Muscle layer of duodenum (tissue), 2 donors: ENCODE data around the gene CDH23.

Experiments used
- H3K27ac ChIP-seq: one replicate; pipeline ENCODE4 v1.7.0; 2013; ENCODE audit warnings: mild to moderate bottlenecking, low read length
- H3K27me3 ChIP-seq: one replicate; pipeline ENCODE4 v1.7.0; 2013; ENCODE audit warnings: low read depth, mild to moderate bottlenecking, control low read depth, low read length
- H3K36me3 ChIP-seq, 2 donors: one replicate each; pipeline ENCODE4 v1.7.0; 2013; ENCODE audit warnings: low read length in 2 of 2, control low read depth in 1 of 2, mild to moderate bottlenecking in 1 of 2; ENCODE audit not compliant: insufficient read depth in 2 of 2, control insufficient read depth in 1 of 2
- H3K4me1 ChIP-seq, 2 donors: one replicate each; pipeline ENCODE4 v1.7.0; 2013; ENCODE audit warnings: low read length in 2 of 2, mild to moderate bottlenecking in 2 of 2, control low read depth in 1 of 2, moderate library complexity in 1 of 2; ENCODE audit not compliant: insufficient read depth in 2 of 2, control insufficient read depth in 1 of 2
- H3K4me3 ChIP-seq, 2 donors: one replicate each; pipeline ENCODE4 v1.7.0; 2013; ENCODE audit warnings: low read length in 2 of 2, low read depth in 1 of 2, mild to moderate bottlenecking in 1 of 2
- H3K9me3 ChIP-seq, 2 donors: one replicate each; pipeline ENCODE4 v1.7.0; 2013; ENCODE audit warnings: low read length in 2 of 2, control low read depth in 1 of 2, mild to moderate bottlenecking in 1 of 2; ENCODE audit not compliant: control insufficient read depth in 1 of 2
- donor health status: healthy.

The CDH23 gene

GRCh38 chr10:71701496-71702132, 304.9 kb downstream of the CDH23 start:
- Histone ChIP-seq H3K4me3 (no peak overlapping the region), H3K27ac (no peak overlapping the region), H3K27me3 (no peaks in the 10 kb centered on the region), H3K36me3 (no peaks in the 10 kb centered on the region), H3K4me1 (peaks cover 0 to 7% of the 10 kb centered on the region in 2 donors), H3K9me3 (no peaks in the 10 kb centered on the region)

- Histone ChIP-seq H3K27ac (no peak overlapping the region), H3K27me3 (no peaks in the 10 kb centered on the region), H3K9me3 (no peaks in the 10 kb centered on the region), H3K4me1 (peaks cover 0 to 8% of the 10 kb centered on the region in 2 donors), H3K4me3 (no peak overlapping the region), H3K36me3 (no peaks in the 10 kb centered on the region)
These were observed 306.9 kb downstream of the CDH23 start for GRCh38 chr10:71703577-71703976.

GRCh38 chr10:71704816-71705215, 308.1 kb downstream of the CDH23 start:
- Histone ChIP-seq H3K4me3 (no peak overlapping the region), H3K4me1 (peaks cover 0 to 12% of the 10 kb centered on the region in 2 donors), H3K36me3 (no peaks in the 10 kb centered on the region), H3K27ac (no peak overlapping the region), H3K27me3 (no peaks in the 10 kb centered on the region), H3K9me3 (no peaks in the 10 kb centered on the region)

- no peaks in the 10 kb centered on the region for H3K9me3 ChIP-seq
- H3K36me3 ChIP-seq = no peaks in the 10 kb centered on the region
- H3K27ac ChIP-seq = no peak overlapping the region
- peaks cover 0 to 12% of the 10 kb centered on the region in 2 donors for H3K4me1 ChIP-seq
- no peak overlapping the region for H3K4me3 ChIP-seq
- no peaks in the 10 kb centered on the region for H3K27me3 ChIP-seq
These were observed 308.9 kb downstream of the CDH23 start for GRCh38 chr10:71705582-71705981.

GRCh38 chr10:71706216-71707121, 309.7 kb downstream of the CDH23 start:
- H3K36me3 ChIP-seq = no peaks in the 10 kb centered on the region
- H3K4me3 ChIP-seq = no peak overlapping the region
- peaks cover 0 to 12% of the 10 kb centered on the region in 2 donors for H3K4me1 ChIP-seq
- no peak overlapping the region for H3K27ac ChIP-seq
- H3K9me3 ChIP-seq = no peaks in the 10 kb centered on the region
- H3K27me3 ChIP-seq = no peaks in the 10 kb centered on the region

GRCh38 chr10:71707240-71707789, 310.6 kb downstream of the CDH23 start:
- Histone ChIP-seq H3K36me3 (no peaks in the 10 kb centered on the region), H3K27me3 (no peaks in the 10 kb centered on the region), H3K4me3 (no peak overlapping the region), H3K9me3 (no peaks in the 10 kb centered on the region), H3K27ac (no peak overlapping the region), H3K4me1 (peaks cover 0 to 12% of the 10 kb centered on the region in 2 donors)

- Histone ChIP-seq H3K4me3 (no peak overlapping the region), H3K9me3 (no peaks in the 10 kb centered on the region), H3K27me3 (no peaks in the 10 kb centered on the region), H3K4me1 (peaks cover 8 to 19% of the 10 kb centered on the region in 2 donors), H3K27ac (no peak overlapping the region), H3K36me3 (no peaks in the 10 kb centered on the region)
These were observed 311.6 kb downstream of the CDH23 start for GRCh38 chr10:71708301-71708703.

GRCh38 chr10:71708897-71709882, 312.5 kb downstream of the CDH23 start:
- Histone ChIP-seq H3K4me1 (peaks cover 16 to 28% of the 10 kb centered on the region in 2 donors), H3K4me3 (no peak overlapping the region), H3K27ac (no peak overlapping the region), H3K9me3 (no peaks in the 10 kb centered on the region), H3K36me3 (no peaks in the 10 kb centered on the region), H3K27me3 (no peaks in the 10 kb centered on the region)

GRCh38 chr10:71710519-71710918, 313.8 kb downstream of the CDH23 start:
- Histone ChIP-seq H3K36me3 (no peaks in the 10 kb centered on the region), H3K4me3 (no peak overlapping the region), H3K4me1 (peaks cover 24 to 42% of the 10 kb centered on the region in 2 donors), H3K27ac (no peak overlapping the region), H3K9me3 (no peaks in the 10 kb centered on the region), H3K27me3 (no peaks in the 10 kb centered on the region)

- Histone ChIP-seq H3K9me3 (no peaks in the 10 kb centered on the region), H3K36me3 (no peaks in the 10 kb centered on the region), H3K4me3 (no peak overlapping the region), H3K27ac (no peak overlapping the region), H3K27me3 (no peaks in the 10 kb centered on the region), H3K4me1 (peaks cover 24 to 45% of the 10 kb centered on the region in 2 donors)
These were observed 314.4 kb downstream of the CDH23 start for GRCh38 chr10:71711052-71711623.
